ENCODE results near the gene SAFB2. TPM values are rescaled to one million over a fixed set of nuclear protein-coding genes. Genes with fewer than 3 reads are reported as not detected.

The SAFB2 gene
- total and polyA plus RNA-seq, 9 of the 15 experiments (the other 6 are each of a cell fraction or from before 2014, with no cell fraction given), result 4.5 to 103 (median 47.3) TPM

DNA sequence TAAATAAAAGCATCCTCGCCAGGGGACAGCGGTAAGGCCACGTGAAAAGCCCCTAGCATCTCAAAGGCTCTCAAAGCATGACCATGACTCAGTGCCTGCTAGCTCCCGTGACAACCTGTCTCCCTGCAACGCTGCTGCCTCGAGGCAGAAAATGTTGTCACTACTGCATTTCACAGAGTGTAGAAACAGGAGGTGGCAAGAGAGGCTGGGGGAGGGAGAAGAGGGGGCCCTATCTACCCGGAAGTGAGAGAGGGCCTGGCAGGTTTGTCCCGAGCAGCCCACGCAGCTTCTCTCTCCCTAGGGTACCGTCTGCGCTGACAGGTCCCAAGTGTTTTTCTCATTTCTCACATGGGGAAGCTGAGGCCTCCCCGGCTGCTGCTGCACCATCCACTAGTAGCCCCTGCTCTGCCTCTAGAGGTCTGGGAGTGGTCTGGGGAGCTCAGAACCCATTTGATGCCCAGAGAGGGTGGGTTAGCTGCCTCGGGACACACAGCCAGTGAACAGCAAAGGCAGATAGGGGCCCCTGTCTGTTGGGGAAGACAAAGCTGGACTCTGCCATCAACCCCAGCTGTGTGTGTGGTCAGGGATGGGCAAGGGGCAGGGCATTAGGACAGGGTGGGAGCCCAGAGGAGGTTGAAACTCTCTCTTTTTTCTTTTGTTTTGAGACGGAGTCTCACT, 58.5 kb downstream of the SAFB2 start (continued):
- TF ChIP-seq, protein P1, sequence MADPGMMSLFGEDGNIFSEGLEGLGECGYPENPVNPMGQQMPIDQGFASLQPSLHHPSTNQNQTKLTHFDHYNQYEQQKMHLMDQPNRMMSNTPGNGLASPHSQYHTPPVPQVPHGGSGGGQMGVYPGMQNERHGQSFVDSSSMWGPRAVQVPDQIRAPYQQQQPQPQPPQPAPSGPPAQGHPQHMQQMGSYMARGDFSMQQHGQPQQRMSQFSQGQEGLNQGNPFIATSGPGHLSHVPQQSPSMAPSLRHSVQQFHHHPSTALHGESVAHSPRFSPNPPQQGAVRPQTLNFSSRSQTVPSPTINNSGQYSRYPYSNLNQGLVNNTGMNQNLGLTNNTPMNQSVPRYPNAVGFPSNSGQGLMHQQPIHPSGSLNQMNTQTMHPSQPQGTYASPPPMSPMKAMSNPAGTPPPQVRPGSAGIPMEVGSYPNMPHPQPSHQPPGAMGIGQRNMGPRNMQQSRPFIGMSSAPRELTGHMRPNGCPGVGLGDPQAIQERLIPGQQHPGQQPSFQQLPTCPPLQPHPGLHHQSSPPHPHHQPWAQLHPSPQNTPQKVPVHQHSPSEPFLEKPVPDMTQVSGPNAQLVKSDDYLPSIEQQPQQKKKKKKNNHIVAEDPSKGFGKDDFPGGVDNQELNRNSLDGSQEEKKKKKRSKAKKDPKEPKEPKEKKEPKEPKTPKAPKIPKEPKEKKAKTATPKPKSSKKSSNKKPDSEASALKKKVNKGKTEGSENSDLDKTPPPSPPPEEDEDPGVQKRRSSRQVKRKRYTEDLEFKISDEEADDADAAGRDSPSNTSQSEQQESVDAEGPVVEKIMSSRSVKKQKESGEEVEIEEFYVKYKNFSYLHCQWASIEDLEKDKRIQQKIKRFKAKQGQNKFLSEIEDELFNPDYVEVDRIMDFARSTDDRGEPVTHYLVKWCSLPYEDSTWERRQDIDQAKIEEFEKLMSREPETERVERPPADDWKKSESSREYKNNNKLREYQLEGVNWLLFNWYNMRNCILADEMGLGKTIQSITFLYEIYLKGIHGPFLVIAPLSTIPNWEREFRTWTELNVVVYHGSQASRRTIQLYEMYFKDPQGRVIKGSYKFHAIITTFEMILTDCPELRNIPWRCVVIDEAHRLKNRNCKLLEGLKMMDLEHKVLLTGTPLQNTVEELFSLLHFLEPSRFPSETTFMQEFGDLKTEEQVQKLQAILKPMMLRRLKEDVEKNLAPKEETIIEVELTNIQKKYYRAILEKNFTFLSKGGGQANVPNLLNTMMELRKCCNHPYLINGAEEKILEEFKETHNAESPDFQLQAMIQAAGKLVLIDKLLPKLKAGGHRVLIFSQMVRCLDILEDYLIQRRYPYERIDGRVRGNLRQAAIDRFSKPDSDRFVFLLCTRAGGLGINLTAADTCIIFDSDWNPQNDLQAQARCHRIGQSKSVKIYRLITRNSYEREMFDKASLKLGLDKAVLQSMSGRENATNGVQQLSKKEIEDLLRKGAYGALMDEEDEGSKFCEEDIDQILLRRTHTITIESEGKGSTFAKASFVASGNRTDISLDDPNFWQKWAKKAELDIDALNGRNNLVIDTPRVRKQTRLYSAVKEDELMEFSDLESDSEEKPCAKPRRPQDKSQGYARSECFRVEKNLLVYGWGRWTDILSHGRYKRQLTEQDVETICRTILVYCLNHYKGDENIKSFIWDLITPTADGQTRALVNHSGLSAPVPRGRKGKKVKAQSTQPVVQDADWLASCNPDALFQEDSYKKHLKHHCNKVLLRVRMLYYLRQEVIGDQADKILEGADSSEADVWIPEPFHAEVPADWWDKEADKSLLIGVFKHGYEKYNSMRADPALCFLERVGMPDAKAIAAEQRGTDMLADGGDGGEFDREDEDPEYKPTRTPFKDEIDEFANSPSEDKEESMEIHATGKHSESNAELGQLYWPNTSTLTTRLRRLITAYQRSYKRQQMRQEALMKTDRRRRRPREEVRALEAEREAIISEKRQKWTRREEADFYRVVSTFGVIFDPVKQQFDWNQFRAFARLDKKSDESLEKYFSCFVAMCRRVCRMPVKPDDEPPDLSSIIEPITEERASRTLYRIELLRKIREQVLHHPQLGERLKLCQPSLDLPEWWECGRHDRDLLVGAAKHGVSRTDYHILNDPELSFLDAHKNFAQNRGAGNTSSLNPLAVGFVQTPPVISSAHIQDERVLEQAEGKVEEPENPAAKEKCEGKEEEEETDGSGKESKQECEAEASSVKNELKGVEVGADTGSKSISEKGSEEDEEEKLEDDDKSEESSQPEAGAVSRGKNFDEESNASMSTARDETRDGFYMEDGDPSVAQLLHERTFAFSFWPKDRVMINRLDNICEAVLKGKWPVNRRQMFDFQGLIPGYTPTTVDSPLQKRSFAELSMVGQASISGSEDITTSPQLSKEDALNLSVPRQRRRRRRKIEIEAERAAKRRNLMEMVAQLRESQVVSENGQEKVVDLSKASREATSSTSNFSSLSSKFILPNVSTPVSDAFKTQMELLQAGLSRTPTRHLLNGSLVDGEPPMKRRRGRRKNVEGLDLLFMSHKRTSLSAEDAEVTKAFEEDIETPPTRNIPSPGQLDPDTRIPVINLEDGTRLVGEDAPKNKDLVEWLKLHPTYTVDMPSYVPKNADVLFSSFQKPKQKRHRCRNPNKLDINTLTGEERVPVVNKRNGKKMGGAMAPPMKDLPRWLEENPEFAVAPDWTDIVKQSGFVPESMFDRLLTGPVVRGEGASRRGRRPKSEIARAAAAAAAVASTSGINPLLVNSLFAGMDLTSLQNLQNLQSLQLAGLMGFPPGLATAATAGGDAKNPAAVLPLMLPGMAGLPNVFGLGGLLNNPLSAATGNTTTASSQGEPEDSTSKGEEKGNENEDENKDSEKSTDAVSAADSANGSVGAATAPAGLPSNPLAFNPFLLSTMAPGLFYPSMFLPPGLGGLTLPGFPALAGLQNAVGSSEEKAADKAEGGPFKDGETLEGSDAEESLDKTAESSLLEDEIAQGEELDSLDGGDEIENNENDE (IDR thresholded peaks at IDR 0.05; ENCODE audit: low read depth, low read length), result no peak
- no peak for TF ChIP-seq ZC3H11A (IDR thresholded peaks at IDR 0.05; ENCODE audit: low read depth, low read length)
- TF ChIP-seq GTF2A2 (tag; IDR thresholded peaks at IDR 0.05), result no peak
- TF ChIP-seq HDAC6 (IDR thresholded peaks at IDR 0.05; ENCODE audit: low read depth, low read length), result no peak
- peak; percentile 73 for TF ChIP-seq BRD9 (IDR thresholded peaks at IDR 0.05; ENCODE audit: low read depth, partially characterized antibody)
- TF ChIP-seq CBX8 (IDR thresholded peaks at IDR 0.05; ENCODE audit: borderline replicate concordance, extremely low read depth, low read depth, low read length, poor library complexity, severe bottlenecking), result no peak
- peak; percentile 72 for TF ChIP-seq ZFP36 (IDR thresholded peaks at IDR 0.05; ENCODE audit: low read depth, low read length, partially characterized antibody)
- TF ChIP-seq THRAP3 (IDR thresholded peaks at IDR 0.05; ENCODE audit: borderline replicate concordance), result no peak
- TF ChIP-seq, protein P2, sequence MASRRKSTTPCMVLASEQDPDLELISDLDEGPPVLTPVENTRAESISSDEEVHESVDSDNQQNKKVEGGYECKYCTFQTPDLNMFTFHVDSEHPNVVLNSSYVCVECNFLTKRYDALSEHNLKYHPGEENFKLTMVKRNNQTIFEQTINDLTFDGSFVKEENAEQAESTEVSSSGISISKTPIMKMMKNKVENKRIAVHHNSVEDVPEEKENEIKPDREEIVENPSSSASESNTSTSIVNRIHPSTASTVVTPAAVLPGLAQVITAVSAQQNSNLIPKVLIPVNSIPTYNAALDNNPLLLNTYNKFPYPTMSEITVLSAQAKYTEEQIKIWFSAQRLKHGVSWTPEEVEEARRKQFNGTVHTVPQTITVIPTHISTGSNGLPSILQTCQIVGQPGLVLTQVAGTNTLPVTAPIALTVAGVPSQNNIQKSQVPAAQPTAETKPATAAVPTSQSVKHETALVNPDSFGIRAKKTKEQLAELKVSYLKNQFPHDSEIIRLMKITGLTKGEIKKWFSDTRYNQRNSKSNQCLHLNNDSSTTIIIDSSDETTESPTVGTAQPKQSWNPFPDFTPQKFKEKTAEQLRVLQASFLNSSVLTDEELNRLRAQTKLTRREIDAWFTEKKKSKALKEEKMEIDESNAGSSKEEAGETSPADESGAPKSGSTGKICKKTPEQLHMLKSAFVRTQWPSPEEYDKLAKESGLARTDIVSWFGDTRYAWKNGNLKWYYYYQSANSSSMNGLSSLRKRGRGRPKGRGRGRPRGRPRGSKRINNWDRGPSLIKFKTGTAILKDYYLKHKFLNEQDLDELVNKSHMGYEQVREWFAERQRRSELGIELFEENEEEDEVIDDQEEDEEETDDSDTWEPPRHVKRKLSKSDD (conservative IDR thresholded peaks at IDR 0.05; ENCODE audit: low read length), result no peak
- no peak for TF ChIP-seq MCM3 (IDR thresholded peaks at IDR 0.05)
- TF ChIP-seq NR2F6 (CRISPR knock-in tag; IDR thresholded peaks at IDR 0.05), result no peak
- TF ChIP-seq, protein P3, sequence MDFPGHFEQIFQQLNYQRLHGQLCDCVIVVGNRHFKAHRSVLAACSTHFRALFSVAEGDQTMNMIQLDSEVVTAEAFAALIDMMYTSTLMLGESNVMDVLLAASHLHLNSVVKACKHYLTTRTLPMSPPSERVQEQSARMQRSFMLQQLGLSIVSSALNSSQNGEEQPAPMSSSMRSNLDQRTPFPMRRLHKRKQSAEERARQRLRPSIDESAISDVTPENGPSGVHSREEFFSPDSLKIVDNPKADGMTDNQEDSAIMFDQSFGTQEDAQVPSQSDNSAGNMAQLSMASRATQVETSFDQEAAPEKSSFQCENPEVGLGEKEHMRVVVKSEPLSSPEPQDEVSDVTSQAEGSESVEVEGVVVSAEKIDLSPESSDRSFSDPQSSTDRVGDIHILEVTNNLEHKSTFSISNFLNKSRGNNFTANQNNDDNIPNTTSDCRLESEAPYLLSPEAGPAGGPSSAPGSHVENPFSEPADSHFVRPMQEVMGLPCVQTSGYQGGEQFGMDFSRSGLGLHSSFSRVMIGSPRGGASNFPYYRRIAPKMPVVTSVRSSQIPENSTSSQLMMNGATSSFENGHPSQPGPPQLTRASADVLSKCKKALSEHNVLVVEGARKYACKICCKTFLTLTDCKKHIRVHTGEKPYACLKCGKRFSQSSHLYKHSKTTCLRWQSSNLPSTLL (IDR thresholded peaks at IDR 0.05), result no peak

All from K562 (cell line).